Measurements from ENCODE around the gene TRIM39. TPM values are rescaled to one million over a fixed set of nuclear protein-coding genes. Genes with fewer than 3 reads are reported as not detected.

The TRIM39 gene
- total and polyA plus RNA-seq, 2 of the 13 experiments (the other 11 are each of a cell fraction or from before 2014, with no cell fraction given): 7.7 to 14.6 TPM

GRCh38 chr6:30341218-30341617, 14.5 kb downstream of the TRIM39 start:
- TF ChIP-seq KLF11 (CRISPR knock-in tag; IDR thresholded peaks at IDR 0.05) (no peak), TFDP1 (CRISPR knock-in tag; IDR thresholded peaks at IDR 0.05; ENCODE audit: borderline replicate concordance) (no peak), ZBTB33 (CRISPR knock-in tag; IDR thresholded peaks at IDR 0.05) (no peak), ZNF431 (CRISPR knock-in tag; IDR thresholded peaks at IDR 0.05; ENCODE audit: borderline replicate concordance, low read depth) (no peak), NCOR1 (IDR thresholded peaks at IDR 0.05; ENCODE audit: borderline replicate concordance, low read length) (no peak), ZNF850 (CRISPR knock-in tag; conservative IDR thresholded peaks at IDR 0.05) (no peak), GATAD1 (CRISPR knock-in tag; IDR thresholded peaks at IDR 0.05) (no peak), MAFK (conservative IDR thresholded peaks at IDR 0.05 in 1 of 2, IDR thresholded peaks at IDR 0.05 in 1 of 2; ENCODE audit: low read length in 2 of 2) (no peak)
- CTCF ChIA-PET (ENCODE audit: low intra/inter-chr PET ratio, low total read pairs): no interaction called here
- peaks cover 16% of the 10 kb centered on the region for H3K4me1 ChIP-seq (ENCODE audit: insufficient read depth, low read length)
- WGBS (ENCODE audit: low lambda C conversion rate): 93% methylated on average over 3 of the region's 3 CpGs
- POLR2A ChIA-PET: no interaction called here
- no peaks in the 10 kb centered on the region for H3K9me3 ChIP-seq (ENCODE audit: low read length)
- H4K20me1 ChIP-seq (ENCODE audit: insufficient read depth, low read length): no peaks in the 10 kb centered on the region
- in situ Hi-C loops (cut with HindIII; ENCODE audit: extremely low pct_ligation_motif_present, low pct_unique_long_range_greater_than_20kb) (no loop called here), intact Hi-C loops (cut with micrococcal nuclease; ENCODE audit: unreplicated experiment) (no loop called here)
- DNase-seq (ENCODE audit: low spot score): no peak
- no peak overlapping the region for H2AFZ ChIP-seq (ENCODE audit: low read length)
- no peak for FAIRE-seq
- no peak overlapping the region for H3K9ac ChIP-seq (ENCODE audit: insufficient read depth, low read depth, low read length)
- peaks cover 3% of the 10 kb centered on the region for H3K79me2 ChIP-seq (ENCODE audit: insufficient read depth, low read length)
- no peak for ATAC-seq
- peaks cover 9 to 28% of the 10 kb centered on the region in 2 experiments for H3K36me3 ChIP-seq (replicated peaks in 1 of 2; ENCODE audit: control insufficient read depth in 1 of 2, insufficient read depth in 2 of 2, low read length in 2 of 2)
- no peak overlapping the region for H3K4me3 ChIP-seq (replicated peaks in 1 of 3; ENCODE audit: insufficient read depth in 1 of 3, low read depth in 2 of 3, low read length in 3 of 3)
- BruUV-seq (replicated peaks): no TSS peak
- H3K4me2 ChIP-seq (ENCODE audit: low read depth, low read length): no peak overlapping the region
- H3K27ac ChIP-seq (ENCODE audit: extremely low read length, insufficient read depth, low read length): no peak overlapping the region
- no peaks in the 10 kb centered on the region for H3K27me3 ChIP-seq (ENCODE audit: control insufficient read depth in 1 of 2, insufficient read depth in 2 of 2, low read length in 2 of 2)
